Subcutaneous adipose tissue (tissue), 4 donors: Measurements from ENCODE around the gene PRKAG2. TPM values are rescaled to one million over a fixed set of nuclear protein-coding genes. Genes with fewer than 3 reads are reported as not detected.

ENCODE experiments used
- total RNA-seq, 4 donors: library from RNA; depleted of rRNA; stranded (reverse); fragments of >200 nt; gene quantifications; one replicate each; pipeline ENCODE4 v1.1.0, GENCODE V29; 2016
- TF ChIP-seq, protein P1 (sequence below): fragments of 450-650 bp; IDR thresholded peaks from one replicate; pipeline ENCODE4 v1.5.1; 2016; ENCODE audit warnings: low read depth, mild to moderate bottlenecking, control low read depth, antibody characterized with exemption, moderate library complexity

PRKAG2 gene
- total RNA-seq, 4 donors from 2014 or later: 47.1 to 77.6 (median 67.6) TPM

- TF ChIP-seq, protein P1, sequence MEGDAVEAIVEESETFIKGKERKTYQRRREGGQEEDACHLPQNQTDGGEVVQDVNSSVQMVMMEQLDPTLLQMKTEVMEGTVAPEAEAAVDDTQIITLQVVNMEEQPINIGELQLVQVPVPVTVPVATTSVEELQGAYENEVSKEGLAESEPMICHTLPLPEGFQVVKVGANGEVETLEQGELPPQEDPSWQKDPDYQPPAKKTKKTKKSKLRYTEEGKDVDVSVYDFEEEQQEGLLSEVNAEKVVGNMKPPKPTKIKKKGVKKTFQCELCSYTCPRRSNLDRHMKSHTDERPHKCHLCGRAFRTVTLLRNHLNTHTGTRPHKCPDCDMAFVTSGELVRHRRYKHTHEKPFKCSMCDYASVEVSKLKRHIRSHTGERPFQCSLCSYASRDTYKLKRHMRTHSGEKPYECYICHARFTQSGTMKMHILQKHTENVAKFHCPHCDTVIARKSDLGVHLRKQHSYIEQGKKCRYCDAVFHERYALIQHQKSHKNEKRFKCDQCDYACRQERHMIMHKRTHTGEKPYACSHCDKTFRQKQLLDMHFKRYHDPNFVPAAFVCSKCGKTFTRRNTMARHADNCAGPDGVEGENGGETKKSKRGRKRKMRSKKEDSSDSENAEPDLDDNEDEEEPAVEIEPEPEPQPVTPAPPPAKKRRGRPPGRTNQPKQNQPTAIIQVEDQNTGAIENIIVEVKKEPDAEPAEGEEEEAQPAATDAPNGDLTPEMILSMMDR: no peak
These were observed 118.0 kb downstream of the PRKAG2 start for GRCh38 chr7:151758622-151759540.

GRCh38 chr7:151757274-151757673 lies 119.6 kb downstream of the PRKAG2 start:
- TF ChIP-seq, protein P1: no peak

DNA sequence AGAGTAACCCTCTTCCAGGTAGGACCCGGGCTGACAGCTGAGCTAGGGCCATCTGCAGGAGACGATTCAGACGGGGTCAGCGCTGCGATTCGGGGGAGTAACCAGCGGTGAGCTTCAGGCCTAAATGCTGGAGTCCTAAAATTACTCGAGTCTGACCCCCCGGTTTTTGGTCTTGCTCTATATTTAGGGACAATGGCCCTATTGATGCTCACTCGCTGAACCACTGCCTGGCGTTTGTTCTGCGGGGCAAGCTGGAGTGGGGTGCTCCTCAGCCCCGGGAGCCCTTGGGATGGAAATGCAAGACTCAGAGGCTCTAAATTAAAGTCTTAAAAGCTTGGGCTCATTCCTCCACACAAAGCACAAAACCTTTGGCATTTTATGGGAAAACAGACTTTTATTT lies 120.0 kb downstream of the PRKAG2 start:
- TF ChIP-seq, protein P1: no peak

GRCh38 chr7:151756076-151756731 lies 120.7 kb downstream of the PRKAG2 start:
- TF ChIP-seq, protein P1: no peak

DNA sequence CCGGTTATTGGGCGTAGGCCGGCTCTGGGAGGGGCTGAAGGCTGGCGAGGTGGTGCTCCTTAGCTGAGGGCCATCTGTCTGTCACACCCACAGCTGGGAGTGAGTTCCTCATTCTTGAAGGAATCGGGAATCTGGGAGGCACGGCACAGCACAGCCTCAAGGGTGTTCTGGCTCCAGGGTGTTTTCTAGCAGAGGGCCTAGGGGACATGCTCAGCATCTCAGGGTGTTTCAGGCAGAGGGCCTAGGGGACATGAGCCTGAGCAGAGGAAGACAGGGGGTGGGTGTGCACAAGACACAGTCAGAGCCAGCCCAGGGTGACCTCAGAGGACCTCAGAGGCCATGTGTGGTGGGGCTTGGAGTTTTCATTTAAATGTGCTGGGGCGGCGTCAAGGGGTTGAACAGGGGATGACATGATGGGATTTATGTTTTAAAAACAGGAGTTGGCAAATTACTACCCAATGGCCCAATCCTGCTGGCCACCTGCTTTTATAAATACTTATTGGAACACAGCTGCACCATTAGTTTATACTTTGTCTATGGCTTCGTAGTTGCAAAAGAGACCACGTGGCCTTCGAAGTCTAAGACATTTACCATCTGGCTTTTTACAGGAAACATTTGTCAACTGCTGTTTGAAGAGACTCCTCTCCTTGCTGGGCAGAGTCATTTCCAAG lies 121.6 kb downstream of the PRKAG2 start:
- TF ChIP-seq, protein P1: no peak

DNA sequence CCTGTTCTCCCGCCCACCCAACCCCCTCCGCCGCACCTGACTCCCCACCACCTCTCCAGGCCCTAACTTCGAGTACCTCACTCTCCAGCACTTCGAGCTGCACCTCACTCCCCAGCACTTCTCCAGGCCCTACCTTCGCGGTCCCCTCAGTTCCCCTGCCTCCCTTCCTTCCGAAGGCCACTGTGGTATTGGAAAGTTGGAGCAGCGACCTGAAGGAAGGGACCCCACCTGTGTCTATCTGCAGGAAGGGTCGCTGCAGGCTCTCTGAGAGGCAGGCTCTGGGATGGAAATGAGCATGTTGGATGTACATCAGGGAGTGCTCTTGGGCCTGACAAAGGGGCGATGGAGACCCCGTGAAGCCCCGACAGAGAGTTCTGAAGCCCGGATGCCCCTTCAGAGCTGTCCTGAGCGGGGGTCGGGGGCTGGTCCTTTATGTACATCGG lies 122.2 kb downstream of the PRKAG2 start:
- TF ChIP-seq, protein P1: no peak
